ENCODE data around the gene ZC3HAV1.
A peak's percentile ranks its signal among the peaks of the same experiment; 100 is the strongest.
"Not testable (repeated sequence)": the region's sequence is repeated elsewhere in the genome, so short reads cannot be mapped to it uniquely, and the experiment has no call there.

Gene ZC3HAV1

DNA sequence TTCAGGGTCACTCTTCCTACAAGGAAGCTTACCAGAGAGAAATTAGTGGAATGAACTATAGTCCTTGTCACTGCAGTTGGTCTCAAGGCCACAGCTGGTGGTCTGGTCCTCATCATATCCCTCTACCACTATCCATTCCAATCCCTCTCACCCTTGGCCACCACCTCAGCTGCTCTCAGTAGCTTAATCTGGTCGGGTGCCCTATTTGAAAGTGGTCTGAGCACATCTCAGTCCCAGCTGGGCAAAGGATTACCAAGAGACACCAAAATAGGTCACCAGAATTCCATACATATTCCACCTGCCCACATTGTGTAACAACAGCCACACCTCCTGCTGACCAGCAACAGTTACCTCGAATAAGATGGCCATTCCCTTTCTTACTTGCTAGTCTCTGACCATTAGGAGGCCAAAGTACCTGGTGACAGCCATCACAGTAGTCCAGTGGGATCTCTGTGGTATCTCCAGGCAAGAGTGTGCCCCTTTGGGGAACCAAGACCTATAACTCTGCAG lies 3.3 kb upstream of the ZC3HAV1 start:
- DNase-seq (ENCODE audit: low read depth in 1 of 2, low spot score in 1 of 2): no peak

DNA sequence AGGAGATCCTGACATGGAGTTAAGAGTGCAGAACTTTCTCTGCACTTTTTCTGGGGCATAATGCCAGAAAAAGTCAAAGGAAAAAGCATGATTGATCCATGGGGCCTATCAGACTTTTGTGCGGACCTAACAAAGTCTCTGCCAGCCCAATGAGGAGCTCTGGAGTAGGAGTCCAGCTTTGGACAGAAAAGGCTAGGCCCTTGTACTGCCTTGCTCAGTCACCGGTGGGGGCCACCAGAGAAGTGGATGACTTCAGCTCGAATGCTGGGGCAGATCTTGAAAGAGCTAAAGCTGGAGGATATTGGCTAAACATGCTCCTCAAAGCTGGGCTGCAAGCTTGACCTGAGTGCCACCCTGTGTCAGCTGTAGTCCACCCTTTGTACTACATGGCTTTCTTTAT lies 2.8 kb upstream of the ZC3HAV1 start:
- no peak for DNase-seq (ENCODE audit: low read depth in 1 of 2, low spot score in 1 of 2)

DNA sequence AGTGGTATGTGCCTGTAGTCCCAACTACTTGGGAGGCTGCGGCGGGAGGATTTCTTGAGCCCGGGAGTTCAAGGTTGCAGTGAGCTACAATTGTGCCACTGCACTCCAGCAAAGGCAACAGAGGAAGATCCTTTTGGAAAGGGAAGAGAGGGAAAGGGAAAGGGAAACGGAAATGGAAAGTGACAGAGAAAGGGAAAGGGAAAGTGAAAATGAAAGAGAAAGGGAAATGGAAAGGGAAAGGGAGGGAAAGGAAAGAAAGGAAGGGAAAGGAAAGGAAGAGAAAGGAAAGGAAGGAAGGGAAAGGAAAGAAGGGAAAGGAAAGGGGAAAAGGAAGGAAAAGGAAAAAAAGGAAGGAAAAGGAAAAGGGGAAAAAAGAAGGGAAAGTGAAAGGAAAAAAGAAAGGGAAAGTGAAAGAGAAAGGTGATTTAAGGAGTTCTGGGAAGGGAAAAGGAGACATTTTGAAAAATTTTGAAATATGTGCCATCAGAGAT lies 2.3 kb upstream of the ZC3HAV1 start:
- no peak for DNase-seq (ENCODE audit: low read depth in 1 of 2, low spot score in 1 of 2)

DNA sequence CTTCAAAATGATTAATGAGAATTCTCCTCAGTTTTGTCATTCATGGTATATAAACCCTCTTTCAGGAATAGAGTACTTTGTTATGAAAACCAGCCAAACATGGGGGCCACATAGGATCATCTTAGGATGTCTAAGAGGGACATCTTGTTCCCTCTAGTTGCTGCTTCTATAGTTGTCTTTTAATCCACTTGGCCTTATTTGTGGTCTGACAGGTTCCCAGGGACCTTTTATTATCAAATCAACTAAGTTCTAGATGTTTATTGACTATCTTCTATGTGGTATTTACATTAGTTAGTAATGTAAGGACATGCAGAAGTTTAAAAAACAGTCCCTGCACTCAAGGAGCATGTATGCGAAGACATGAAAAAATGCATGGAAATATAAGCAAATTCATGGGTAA lies 1.6 kb upstream of the ZC3HAV1 start:
- no peak for DNase-seq (ENCODE audit: low read depth in 1 of 2, low spot score in 1 of 2)

DNA sequence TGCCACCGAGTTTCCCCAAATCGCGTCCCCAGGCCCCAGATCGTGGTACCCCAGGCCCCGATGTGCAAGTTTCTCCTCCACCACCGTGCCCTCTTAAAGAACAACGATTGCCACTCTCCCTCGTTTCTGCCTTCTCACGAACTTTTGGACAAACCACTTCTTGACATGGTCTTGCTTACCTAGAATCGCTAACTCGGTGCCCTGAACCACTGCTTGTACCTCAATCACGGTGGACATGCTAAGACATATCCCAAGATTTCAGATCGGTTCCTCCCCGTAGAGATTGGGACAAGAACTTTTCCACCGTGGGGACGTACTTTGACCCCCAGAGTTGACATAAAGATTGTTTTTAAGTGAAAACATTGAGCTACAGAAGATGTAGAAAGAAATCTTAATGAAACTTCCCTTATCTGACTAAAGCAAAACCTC lies 477 bp upstream of the ZC3HAV1 start:
- no peak for DNase-seq (ENCODE audit: low read depth in 1 of 2, low spot score in 1 of 2)

DNA sequence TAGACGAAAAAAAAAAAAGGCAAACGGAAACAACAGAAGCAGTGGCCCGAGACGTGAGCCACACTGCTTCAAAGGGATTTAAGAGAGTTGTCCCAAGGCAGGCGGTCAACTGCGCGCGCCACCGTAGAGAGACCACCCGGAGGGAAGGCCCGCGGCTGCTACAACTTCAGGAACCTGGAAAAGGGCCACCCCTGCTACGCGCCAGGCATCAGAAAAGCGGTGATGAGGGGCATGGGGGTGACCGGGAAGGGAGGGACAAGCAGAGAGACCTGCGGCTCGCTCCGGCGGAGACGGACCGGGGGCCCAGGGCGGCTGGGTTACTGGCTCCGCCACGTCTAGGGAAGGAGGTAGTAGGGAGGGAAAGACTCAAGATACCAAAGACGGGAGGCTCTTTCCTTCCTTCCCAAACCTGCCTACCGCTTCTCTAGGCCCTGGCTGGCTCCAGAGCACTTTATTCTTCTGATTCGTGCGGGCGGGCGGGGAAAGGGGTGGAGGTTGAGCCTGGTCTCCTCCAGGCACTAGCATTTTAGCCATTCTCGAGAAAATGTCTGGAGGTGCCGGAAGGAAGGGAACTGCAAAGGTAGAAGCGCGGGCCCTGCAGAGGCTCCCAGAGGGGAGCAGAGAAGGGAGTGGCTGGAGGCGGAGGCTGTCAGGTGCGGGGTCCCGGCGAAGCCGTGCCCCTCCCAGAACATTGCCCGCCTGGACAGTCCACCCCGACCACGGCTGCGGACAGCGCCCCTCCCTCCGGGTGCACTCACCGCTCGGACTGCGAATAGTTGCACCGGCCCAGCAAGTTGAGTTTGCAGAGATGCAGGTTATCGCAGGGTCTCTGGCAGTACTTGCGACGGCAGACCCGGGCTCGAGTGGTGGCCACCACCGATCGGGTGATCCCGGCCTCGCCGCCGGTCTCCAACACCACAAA lies 993 bp downstream of the ZC3HAV1 start:
- no peak for DNase-seq (ENCODE audit: low read depth in 1 of 2, low spot score in 1 of 2)

DNA sequence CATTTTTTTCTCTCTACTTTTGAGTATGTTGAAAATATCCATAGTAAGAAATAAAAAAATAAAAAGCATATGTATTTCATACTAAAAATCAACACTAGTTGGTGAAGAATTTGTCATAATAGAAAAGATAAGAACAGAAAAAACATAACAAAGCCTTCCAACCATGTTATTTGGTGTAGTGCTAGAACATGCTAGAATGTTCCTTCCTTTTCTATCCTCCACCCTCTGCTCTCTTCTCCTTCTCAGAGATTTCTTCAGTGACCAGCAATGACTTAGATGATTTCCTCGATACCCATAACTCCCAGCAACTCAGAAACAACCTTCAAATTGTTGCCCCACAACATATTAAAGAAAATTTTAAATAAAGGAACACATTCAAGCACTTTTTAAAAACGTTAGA lies 2.6 kb downstream of the ZC3HAV1 start:
- DNase-seq (ENCODE audit: low read depth in 1 of 2, low spot score in 1 of 2): no peak

DNA sequence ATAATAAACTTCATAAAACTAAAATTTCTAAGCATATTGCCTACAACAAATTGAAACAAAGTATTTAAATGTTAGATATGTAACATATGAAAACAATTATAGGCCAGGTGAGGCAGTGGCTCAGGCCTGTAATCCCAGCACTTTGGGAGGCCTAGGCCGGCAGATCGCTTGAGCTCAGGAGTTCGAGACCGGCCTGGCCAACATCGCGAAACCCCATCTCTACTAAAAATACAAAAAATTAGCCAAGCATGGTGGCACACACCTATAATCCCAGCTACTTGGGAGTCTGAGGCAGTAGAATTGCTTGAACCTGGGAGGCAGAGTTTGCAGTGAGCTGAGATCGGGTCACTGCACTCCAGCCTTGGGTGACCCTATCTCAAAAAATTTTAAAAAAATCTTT lies 3.3 kb downstream of the ZC3HAV1 start:
- not testable (repeated sequence) for DNase-seq (ENCODE audit: low read depth in 1 of 2, low spot score in 1 of 2)

DNA sequence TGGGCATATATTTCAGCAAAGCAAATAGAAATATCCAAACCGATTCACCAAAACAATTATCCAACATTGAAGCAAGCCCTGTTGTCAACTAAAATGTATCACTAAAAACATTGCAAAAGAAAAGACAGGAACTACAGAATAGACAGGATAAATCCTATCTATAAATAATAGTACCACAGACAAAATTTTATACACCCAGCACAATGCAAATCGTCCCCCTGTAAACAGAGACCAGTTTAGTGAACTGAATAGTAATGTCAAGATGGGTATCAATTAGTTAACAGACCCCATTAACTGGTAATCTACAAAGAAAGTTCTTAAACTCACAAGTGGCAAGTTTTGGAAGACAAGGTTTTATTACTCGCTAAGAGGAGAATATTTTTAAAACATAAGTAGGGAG lies 4.0 kb downstream of the ZC3HAV1 start:
- no peak for DNase-seq (ENCODE audit: low read depth in 1 of 2, low spot score in 1 of 2)

DNA sequence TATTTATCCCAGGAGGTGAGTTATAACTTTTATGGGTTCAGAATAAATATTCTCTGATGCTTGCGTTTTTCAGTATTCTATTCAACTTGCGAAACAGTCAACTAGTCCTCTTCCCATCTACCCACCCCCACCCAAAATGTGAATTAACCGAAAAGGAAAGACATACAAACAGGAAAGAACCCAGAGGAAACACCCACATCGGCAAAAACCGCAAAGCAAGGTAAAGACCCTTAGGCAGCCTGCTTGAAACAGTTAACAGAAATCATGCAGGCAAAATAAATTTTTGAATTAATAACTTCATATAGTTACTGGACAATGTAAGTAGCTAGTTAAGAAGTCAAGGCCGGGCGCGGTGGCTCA lies 5.4 kb downstream of the ZC3HAV1 start:
- DNase-seq (ENCODE audit: low read depth in 1 of 2, low spot score in 1 of 2): peak in 1 of 2 donors; percentile 45

DNA sequence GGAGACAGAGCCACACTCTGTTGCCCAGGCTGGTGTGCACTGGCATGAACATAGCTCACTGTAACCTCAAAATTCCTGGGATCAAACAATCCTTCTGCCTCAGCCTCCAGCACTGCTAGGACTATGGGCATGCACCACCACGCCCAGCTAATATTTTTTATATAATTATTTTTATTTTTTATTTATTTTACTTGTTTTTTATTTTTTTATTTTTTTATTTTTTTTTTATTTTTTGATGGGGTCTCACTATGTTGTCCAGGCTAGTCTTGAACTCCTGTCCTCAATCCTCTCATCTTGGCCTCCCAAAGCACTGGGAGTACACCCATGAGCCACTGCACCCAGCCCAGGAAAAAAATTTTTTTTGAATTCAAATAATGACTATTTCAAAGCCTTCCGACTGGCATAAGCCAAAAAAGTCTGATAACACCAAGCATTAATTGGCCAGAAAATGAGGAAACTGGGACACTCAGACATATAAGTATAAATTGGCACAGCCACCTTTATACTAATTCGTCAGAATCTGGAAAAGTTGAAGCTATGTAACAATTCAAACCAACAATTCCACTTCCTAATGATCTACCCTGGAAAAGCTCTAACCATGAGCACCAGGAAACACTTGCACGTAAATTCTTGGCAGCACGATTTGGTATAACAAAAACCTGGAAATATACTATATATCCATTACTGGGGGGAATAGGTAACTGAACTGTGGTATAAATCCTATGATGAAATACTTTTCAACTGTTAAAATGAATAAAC lies 6.3 kb downstream of the ZC3HAV1 start:
- no peak for DNase-seq (ENCODE audit: low read depth in 1 of 2, low spot score in 1 of 2)

DNA sequence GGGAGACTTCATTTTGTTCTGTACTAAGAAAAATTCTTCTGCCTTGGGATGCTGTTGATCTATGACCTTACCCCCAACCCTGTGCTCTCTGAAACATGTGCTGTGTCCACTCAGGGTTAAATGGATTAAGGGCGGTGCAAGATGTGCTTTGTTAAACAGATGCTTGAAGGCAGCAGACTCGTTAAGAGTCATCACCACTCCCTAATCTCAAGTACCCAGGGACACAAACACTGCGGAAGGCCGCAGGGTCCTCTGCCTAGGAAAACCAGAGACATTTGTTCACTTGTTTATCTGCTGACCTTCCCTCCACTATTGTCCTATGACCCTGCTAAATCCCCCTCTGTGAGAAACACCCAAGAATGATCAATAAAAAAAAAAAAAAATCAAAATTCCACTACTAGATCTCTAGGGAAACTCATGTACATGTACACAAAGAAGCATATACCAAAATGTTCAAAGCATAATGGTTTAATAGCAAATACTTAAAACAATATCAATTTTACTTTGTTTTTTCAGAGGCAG lies 7.8 kb downstream of the ZC3HAV1 start:
- DNase-seq (ENCODE audit: low read depth in 1 of 2, low spot score in 1 of 2): not testable (repeated sequence)

DNA sequence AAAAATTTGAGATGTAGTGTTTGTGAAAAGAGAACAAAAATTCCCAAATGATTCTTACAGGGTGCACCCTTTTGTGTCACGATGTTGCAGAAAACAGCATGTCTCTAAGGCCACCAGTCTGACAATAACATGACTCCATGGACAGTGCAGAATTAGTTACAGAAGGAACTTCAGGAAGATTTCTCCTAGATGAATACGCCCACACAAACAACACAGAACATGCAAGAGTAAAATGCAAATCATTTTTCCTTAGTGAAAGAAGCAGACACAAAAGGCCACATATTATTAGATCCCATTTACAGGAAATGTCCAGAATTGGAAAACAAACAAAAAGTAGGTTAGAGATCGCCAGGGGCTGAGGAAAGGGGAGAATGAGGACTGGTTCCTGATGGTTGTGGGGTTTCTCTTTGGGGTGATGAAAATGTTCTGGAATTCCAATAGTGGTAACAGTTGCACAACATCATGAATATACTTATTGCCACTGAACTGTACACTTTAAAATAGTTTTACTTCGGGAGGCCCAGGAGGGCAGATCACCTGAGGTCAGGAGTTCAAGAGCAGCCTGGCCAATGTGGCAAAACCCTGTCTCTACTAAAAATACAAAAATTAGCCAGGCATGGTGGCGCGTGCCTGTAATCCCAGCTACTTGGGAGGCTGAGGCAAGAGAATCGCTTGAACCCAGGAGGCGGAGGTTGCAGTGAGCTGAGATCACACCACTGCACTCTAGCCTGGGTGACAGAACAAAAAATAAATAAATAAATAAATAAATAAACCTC lies 10.2 kb downstream of the ZC3HAV1 start:
- DNase-seq (ENCODE audit: low read depth in 1 of 2, low spot score in 1 of 2): no peak

DNA sequence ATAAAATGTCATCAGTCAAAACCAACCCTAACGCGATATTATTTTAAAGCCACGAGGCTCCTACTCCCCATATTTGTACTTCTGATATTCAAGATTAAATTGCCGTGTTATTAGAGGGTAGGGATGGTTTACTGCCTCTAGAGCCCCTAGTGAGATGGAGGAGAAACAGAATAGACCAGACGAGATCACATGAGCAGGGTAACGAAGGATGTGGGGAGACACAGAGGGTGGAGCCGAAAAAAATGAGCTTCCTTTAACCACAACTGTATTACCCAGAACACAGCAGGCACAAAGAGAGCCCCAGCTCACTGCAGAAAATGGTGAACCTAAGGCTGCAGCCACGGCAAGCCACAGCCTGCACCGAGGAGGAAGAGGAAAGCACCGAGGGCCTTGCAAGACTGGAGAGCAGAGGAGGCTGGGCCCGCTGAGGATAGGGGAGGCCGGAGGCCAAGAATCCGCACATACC lies 14.3 kb downstream of the ZC3HAV1 start:
- DNase-seq (ENCODE audit: low read depth in 1 of 2, low spot score in 1 of 2): peak in 1 of 2 donors; percentile 57

DNA sequence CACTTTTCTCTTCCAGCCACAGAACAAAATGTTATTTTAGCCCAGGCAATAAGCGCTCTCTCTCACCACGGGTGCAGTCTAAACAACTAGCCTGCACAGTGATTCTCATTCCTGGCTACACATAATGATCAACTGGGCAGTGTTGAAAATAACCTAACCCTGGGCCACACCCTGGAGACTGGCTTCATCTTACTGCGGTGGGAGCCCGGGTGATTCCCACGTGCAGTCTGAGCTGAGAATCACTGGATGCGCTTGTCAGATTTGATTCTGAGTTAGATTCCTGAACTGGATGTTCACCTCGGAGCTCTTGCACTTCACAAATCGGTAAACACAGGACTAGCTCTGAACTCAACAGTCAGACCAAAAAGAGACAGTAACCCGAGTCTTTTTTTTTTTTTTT lies 14.9 kb downstream of the ZC3HAV1 start:
- DNase-seq (ENCODE audit: low read depth in 1 of 2, low spot score in 1 of 2): no peak

DNA sequence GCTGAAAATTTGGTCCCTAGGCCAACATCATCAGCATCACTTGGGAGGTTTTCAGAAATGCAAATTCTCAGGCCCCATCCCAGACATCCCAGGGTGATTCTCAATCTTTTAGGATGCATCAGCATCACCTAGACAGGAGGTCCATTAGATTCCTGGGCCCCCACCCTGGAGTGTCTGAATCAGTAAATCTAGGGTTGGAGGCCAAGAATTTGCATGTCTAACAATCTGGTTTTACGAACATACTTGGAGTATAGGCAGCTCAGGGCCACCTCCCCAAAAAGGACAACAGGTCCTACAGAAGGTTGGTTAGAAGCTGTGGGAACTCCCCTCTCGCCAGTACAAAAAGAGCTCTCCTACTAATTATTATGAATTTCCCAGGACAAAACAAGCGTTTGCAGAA lies 15.5 kb downstream of the ZC3HAV1 start:
- no peak for DNase-seq (ENCODE audit: low read depth in 1 of 2, low spot score in 1 of 2)

DNA sequence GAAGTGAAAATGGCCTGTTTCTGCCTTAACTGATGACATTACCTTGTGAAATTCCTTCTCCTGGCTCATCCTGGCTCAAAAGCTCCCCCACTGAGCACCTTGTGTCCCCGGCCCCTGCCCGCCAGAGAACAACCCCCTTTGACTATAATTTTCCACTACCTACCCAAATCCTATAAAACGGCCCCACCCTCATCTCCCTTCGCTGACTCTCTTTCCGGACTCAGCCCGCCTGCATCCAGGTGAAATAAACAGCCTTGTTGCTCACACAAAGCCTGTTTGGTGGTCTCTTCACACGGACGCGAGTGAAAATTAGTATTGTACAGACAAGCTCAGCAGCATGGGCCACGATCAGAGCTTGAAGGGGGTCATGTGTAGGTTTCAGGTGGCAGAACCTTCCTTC lies 16.0 kb downstream of the ZC3HAV1 start:
- DNase-seq (ENCODE audit: low read depth in 1 of 2, low spot score in 1 of 2): not testable (repeated sequence)

DNA sequence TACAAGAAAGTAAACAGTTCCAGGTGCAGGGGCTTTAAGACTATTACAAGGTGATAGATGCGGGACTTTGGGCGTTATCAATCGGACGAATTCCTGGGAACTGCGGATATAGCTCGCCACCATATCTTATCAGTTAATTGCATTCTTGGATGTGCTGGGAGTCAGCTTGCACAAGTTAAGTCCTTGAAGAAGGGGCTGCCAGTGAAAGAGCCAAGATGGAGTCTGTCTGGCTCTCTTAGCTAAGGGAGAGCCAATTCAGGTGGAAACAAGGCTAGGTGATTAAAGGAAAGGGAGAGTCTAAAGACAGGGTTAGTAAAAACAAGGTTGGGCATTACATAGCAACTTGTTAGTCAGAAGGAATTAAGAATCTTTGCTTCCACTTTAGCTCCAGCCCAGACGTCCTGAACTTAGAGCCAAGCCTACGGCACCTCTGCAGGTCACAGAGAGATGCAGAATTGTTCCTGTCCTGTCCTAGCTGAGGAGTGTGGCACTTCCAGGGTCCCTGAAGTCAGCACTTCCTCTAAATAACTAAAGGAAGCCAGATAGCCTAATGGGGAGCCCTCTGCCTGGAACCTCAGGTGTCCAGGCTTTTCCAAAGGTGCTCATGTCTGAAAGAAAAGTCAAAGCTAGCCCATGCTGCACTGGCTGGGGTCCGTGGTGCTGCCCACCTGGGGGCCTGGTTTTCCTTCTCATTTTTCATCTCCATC lies 17.3 kb downstream of the ZC3HAV1 start:
- DNase-seq (ENCODE audit: low read depth in 1 of 2, low spot score in 1 of 2): no peak

DNA sequence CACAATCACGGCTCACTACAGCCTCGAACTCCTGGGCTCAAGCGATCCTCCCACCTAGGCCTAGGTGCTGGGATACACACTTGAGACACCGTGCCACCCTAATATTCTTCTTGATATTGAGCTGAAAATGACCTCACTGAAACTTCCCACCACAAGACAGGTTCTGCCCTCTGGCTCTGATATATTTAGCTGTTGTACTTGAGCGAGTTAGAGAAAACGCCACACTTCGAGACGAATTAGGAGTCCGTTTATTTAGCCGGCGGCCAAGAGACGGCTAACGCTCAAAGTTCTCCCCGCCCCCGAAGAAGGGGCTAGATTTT lies 17.9 kb downstream of the ZC3HAV1 start:
- no peak for DNase-seq (ENCODE audit: low read depth in 1 of 2, low spot score in 1 of 2)

DNA sequence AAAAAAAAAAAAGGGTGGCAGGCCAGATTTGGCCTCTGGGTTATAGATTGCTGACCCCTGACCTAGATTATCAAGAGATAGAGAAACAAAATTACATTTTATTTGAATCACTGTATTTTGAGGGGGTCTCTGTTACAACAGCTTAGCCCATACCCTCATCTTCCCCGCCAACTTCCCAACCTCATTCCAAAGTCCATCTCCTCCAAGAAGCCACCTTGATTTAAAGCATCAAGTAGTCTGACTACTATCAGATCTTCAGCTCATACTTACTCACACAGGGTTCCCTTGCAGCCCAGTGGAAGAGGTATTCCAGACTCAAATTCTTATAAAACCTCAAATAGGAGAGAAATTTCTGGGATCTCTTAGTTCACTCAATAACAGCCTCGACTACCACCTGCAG lies 20.4 kb downstream of the ZC3HAV1 start:
- DNase-seq (ENCODE audit: low read depth in 1 of 2, low spot score in 1 of 2): no peak
